ENCODE measurements around the gene STIL. TPM values are rescaled to one million over a fixed set of nuclear protein-coding genes. Genes with fewer than 3 reads are reported as not detected.

Gene STIL
- total and polyA plus RNA-seq, 2 donors (not counting 3 experiments of a cell fraction or from before 2014, with no cell fraction given) = 10.3 to 28.1 TPM

- no peak for DNase-seq (ENCODE audit: low read depth, low spot score)
- H4K20me1 ChIP-seq (replicated peaks; ENCODE audit: control insufficient read depth, extremely low read depth, insufficient read depth, low read length) = no peaks in the 10 kb centered on the region
- no peaks in the 10 kb centered on the region for H3K79me2 ChIP-seq (ENCODE audit: control insufficient read depth, insufficient read depth, low read length)
- no peak overlapping the region for H3K4me3 ChIP-seq (replicated peaks in 1 of 3; ENCODE audit: insufficient read depth in 1 of 3, low read depth in 1 of 3, low read length in 3 of 3)
- intact Hi-C loops (cut with micrococcal nuclease) (no loop called here), dilution Hi-C loops (cut with MboI; ENCODE audit: extremely low pct_ligation_motif_present, low sequenced_read_pairs) (no loop called here)
- H3K27ac ChIP-seq (ENCODE audit: insufficient read depth, low read depth, low read length) = no peak overlapping the region
- peaks cover 42% of the 10 kb centered on the region for H3K4me1 ChIP-seq (ENCODE audit: control insufficient read depth, extremely low read depth, insufficient read depth, low read length)
- no peaks in the 10 kb centered on the region for H3K9me1 ChIP-seq (replicated peaks; ENCODE audit: control insufficient read depth, extremely low read depth, insufficient read depth, low read length)
- no peak overlapping the region for H3K9ac ChIP-seq (replicated peaks; ENCODE audit: extremely low read depth, insufficient read depth, low read length)
- no peaks in the 10 kb centered on the region for H3K36me3 ChIP-seq (ENCODE audit: control insufficient read depth in 2 of 2, extremely low read depth in 1 of 2, insufficient read depth in 2 of 2, low read length in 2 of 2)
- no peaks in the 10 kb centered on the region for H3K9me3 ChIP-seq (replicated peaks; ENCODE audit: control insufficient read depth, insufficient read depth, low read length)
- no peak overlapping the region for H3K4me2 ChIP-seq (ENCODE audit: insufficient read depth, low read length)
- no peak overlapping the region for H2AFZ ChIP-seq (ENCODE audit: low read depth, low read length)
- FAIRE-seq = no peak
- no TSS peak for BruUV-seq (replicated peaks)
- ChIA-PET POLR2A (no interaction called here), CTCF (interaction anchor here (1.8 kb wide), 1 partner anchor 60 kb away, joined by 5 to 8 read pairs; no protein-coding TSS in a partner anchor)
- H3K27me3 ChIP-seq (ENCODE audit: control insufficient read depth in 2 of 2, insufficient read depth in 2 of 2, low read length in 2 of 2) = no peaks in the 10 kb centered on the region
- TF ChIP-seq EZH2 (IDR thresholded peaks at IDR 0.05; ENCODE audit: borderline replicate concordance, low read depth, low read length, severe bottlenecking) = no peak
- TF ChIP-seq GATA2 (IDR thresholded peaks at IDR 0.05; ENCODE audit: insufficient read depth, insufficient read length, low read depth, low read length) = no peak
- no peak for TF ChIP-seq POLR2A (IDR thresholded peaks at IDR 0.05; ENCODE audit: low read depth, low read length)
- TF ChIP-seq CTCF (IDR thresholded peaks at IDR 0.05; ENCODE audit: extremely low read depth in 1 of 2, insufficient read depth in 1 of 2, low read depth in 1 of 2, low read length in 2 of 2) = no peak
- TF ChIP-seq FOS (IDR thresholded peaks at IDR 0.05; ENCODE audit: borderline replicate concordance, insufficient read depth, low read length) = no peak
- TF ChIP-seq MYC (IDR thresholded peaks at IDR 0.05; ENCODE audit: low read depth, low read length) = no peak
- TF ChIP-seq JUN (IDR thresholded peaks at IDR 0.05; ENCODE audit: borderline replicate concordance, insufficient read depth, insufficient read length, low read depth) = no peak
- no peak for TF ChIP-seq POLR2AphosphoS5 (IDR thresholded peaks at IDR 0.05; ENCODE audit: insufficient read depth, low read depth, low read length)
- TF ChIP-seq MAX (IDR thresholded peaks at IDR 0.05; ENCODE audit: insufficient read depth, insufficient read length) = no peak
These were observed 74.9 kb downstream of the STIL start for GRCh38 chr1:47238935-47239592.
